Type B pancreatic cell (in vitro differentiated cells): ENCODE results near the gene PHKA2. TPM values are rescaled to one million over a fixed set of nuclear protein-coding genes. Genes with fewer than 3 reads are reported as not detected.

Experiments
- DNase-seq: peaks from one replicate; pipeline ENCODE4 v3.0.0; 2021; ENCODE audit warnings: mixed read lengths; ENCODE audit not compliant: unreplicated experiment; ENCODE audit errors: extremely low spot score
- H3K27ac Mint-ChIP-seq: 2 replicates; pipeline ENCODE4 v1.8.0; 2021; ENCODE audit warnings: mild to moderate bottlenecking, mixed read lengths
- H3K27me3 Mint-ChIP-seq: 2 replicates; pipeline ENCODE4 v1.8.0; 2021; ENCODE audit warnings: mixed read lengths
- H3K36me3 Mint-ChIP-seq: 2 replicates; pipeline ENCODE4 v1.8.0; 2021; ENCODE audit warnings: mixed read lengths
- H3K4me1 Mint-ChIP-seq: one replicate; pipeline ENCODE4 v1.8.0; 2021; ENCODE audit warnings: mixed read lengths; ENCODE audit not compliant: unreplicated experiment
- H3K4me3 Mint-ChIP-seq: 2 replicates; pipeline ENCODE4 v1.8.0; 2021; ENCODE audit warnings: mild to moderate bottlenecking, mixed read lengths
- H3K9me3 Mint-ChIP-seq: 2 replicates; pipeline ENCODE4 v1.8.0; 2021; ENCODE audit warnings: mixed read lengths
- total RNA-seq: library from RNA; stranded (reverse); gene quantifications from 2 replicates; pipeline ENCODE4 v1.2.1, GENCODE V29; 2021; ENCODE audit warnings: low replicate concordance
- TF ChIP-seq, protein P1 (sequence below): fragments of 200-600 bp; sonication (generic); conservative IDR thresholded peaks from 2 replicates; pipeline ENCODE4 v1.5.0; 2021; ENCODE audit warnings: antibody characterized with exemption, mild to moderate bottlenecking

PHKA2 gene
- total RNA-seq, 1 donor from 2014 or later: 55.7 TPM

DNA sequence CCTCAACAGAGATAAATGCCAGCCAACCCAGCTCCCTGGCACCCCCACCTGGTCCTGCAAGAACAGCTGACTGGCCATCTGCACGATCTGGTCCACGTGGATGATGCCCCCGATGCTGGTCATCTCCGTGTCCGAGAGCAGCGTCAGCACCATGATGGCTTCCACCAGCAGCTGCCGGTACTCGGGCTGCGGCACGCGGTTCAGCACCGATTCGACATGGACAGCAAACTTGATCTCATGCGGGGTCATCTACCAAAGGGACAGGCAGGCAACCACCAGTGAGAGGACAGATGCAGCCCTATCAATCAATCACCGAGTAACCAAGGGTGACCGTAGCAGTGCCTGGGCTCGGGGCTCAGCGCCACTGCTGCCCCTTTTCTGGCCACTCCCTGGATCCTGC, 89.8 kb downstream of the PHKA2 start:
- Mint-ChIP-seq H3K4me1 (no peaks in the 10 kb centered on the region), H3K27me3 (no peaks in the 10 kb centered on the region), H3K4me3 (no peak overlapping the region), H3K36me3 (peaks cover 4% of the 10 kb centered on the region), H3K27ac (no peak overlapping the region), H3K9me3 (no peaks in the 10 kb centered on the region)
- TF ChIP-seq, protein P1, sequence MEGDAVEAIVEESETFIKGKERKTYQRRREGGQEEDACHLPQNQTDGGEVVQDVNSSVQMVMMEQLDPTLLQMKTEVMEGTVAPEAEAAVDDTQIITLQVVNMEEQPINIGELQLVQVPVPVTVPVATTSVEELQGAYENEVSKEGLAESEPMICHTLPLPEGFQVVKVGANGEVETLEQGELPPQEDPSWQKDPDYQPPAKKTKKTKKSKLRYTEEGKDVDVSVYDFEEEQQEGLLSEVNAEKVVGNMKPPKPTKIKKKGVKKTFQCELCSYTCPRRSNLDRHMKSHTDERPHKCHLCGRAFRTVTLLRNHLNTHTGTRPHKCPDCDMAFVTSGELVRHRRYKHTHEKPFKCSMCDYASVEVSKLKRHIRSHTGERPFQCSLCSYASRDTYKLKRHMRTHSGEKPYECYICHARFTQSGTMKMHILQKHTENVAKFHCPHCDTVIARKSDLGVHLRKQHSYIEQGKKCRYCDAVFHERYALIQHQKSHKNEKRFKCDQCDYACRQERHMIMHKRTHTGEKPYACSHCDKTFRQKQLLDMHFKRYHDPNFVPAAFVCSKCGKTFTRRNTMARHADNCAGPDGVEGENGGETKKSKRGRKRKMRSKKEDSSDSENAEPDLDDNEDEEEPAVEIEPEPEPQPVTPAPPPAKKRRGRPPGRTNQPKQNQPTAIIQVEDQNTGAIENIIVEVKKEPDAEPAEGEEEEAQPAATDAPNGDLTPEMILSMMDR: no peak
- DNase-seq: no peak

DNA sequence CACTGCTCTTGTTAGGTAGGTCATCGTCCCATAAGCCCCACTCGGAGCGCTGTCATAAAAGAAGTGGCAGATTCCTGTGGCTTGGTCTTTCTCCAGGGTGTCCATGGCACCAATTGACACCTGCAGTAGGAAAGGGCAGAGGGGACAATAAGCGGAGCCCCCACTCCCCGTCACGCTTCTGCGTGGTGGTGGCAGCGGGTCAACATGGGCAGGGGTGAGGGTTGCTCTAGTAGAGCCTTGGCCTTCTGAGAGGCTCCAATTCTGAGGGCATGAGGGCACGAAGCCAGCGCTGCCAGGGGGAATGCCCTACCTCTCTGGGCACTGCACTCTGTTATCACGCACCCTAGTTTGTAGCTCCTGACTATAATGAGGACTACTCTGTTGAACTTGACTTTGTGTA, 90.4 kb downstream of the PHKA2 start:
- peaks cover 4% of the 10 kb centered on the region for H3K36me3 Mint-ChIP-seq
- H3K27me3 Mint-ChIP-seq: no peaks in the 10 kb centered on the region
- H3K9me3 Mint-ChIP-seq: no peaks in the 10 kb centered on the region
- no peak overlapping the region for H3K4me3 Mint-ChIP-seq
- no peak for DNase-seq
- no peaks in the 10 kb centered on the region for H3K4me1 Mint-ChIP-seq
- no peak overlapping the region for H3K27ac Mint-ChIP-seq
- TF ChIP-seq, protein P1: no peak

DNA sequence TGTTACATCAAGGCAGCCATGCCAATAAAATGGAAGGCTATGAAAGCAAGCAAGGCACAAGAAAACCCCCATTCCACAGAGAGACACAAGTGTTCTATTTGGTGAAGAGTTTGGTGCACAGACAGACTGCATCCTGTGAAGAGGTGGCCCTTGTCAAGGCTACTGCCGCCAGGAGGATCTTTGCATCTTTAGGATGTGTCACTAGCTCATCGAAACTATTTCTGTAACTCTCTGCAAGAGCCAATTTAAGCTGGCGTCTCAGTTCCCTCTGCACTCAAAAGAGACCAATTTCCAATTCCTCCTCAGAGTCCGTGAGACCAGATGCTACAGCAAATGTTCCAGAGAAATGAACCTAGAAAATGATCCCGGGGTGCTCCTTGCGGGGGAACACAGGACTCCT, 91.0 kb downstream of the PHKA2 start:
- Mint-ChIP-seq H3K27me3 (no peaks in the 10 kb centered on the region), H3K27ac (no peak overlapping the region), H3K4me1 (no peaks in the 10 kb centered on the region), H3K4me3 (no peak overlapping the region), H3K36me3 (peaks cover 4% of the 10 kb centered on the region), H3K9me3 (no peaks in the 10 kb centered on the region)
- TF ChIP-seq, protein P1: no peak
- no peak for DNase-seq

DNA sequence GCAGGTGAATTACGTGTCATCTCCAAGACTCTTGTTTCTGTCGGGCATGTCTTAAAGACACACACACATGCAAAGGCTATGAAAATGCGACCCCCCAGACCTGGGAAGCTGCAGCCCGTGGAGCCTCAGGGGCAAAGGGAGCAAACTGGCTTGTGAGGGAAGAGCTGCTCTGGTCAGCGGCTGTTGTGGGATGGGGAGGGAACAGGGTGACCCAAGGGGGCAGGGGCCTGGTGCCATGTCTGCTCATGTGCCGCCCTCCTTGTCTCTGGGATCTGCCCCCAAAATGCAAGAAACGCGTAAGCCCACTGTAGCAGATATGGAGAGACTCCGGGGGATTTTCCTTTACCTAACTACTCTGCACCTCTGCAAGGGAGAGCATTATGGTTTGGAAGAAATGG, 92.4 kb downstream of the PHKA2 start:
- no peak overlapping the region for H3K4me3 Mint-ChIP-seq
- peaks cover 4% of the 10 kb centered on the region for H3K4me1 Mint-ChIP-seq
- no peak for DNase-seq
- TF ChIP-seq, protein P1: no peak
- H3K36me3 Mint-ChIP-seq: peaks cover 4% of the 10 kb centered on the region
- no peaks in the 10 kb centered on the region for H3K9me3 Mint-ChIP-seq
- H3K27me3 Mint-ChIP-seq: no peaks in the 10 kb centered on the region
- H3K27ac Mint-ChIP-seq: no peak overlapping the region

DNA sequence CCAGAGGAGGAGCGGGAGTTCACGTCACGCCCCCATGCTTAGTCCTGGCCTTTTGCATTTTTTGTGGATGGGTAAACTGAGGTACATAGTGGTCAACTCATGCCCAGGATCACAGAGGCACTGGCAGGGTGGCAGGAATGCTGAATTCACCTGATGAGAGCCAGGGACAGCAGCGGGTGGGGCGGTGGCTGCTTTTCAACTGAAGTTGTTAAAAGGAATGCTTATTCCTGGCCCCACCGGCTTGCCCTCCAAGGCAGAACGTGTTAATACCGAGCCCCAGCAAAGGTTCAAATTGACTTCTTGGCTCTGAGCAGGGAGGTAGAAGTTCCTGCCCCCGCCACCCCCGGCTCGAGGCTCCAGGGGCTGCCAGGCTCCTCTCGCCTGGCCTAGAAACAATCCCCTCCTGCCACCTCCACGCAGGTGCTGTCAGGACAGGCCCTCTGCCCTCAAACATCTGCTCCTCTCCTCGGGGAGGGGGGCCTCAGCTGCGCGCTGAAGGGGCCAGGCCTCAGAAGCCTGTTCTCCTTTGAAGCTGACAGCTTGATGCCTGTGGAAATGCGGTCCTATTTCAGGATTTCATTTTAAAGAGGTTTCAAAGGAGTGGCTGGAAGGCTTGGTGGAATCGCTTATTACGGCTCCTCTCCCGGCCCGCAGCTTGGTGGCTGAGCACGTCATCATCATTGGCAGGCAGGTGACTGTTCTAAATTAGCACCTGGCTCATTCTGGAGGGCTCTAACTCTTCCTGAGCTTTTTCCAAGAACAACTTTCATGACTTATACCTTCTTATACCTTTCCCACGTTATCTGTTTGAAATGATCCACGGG, 93.0 kb downstream of the PHKA2 start:
- DNase-seq: no peak
- Mint-ChIP-seq H3K4me3 (no peak overlapping the region), H3K9me3 (no peaks in the 10 kb centered on the region), H3K27me3 (no peaks in the 10 kb centered on the region), H3K27ac (no peak overlapping the region), H3K4me1 (peaks cover 8% of the 10 kb centered on the region), H3K36me3 (peaks cover 4% of the 10 kb centered on the region)
- TF ChIP-seq, protein P1: no peak
